DMS114 treated with DMSO at 0.1 percent for 48 hours (cell line): ENCODE measurements around the gene SOX11.

Experiments used
- DNase-seq: peaks from one replicate; lab custom pipeline; 2025; ENCODE audit not compliant: unreplicated experiment; lab: John Stamatoyannopoulos, UW

The SOX11 gene

DNA sequence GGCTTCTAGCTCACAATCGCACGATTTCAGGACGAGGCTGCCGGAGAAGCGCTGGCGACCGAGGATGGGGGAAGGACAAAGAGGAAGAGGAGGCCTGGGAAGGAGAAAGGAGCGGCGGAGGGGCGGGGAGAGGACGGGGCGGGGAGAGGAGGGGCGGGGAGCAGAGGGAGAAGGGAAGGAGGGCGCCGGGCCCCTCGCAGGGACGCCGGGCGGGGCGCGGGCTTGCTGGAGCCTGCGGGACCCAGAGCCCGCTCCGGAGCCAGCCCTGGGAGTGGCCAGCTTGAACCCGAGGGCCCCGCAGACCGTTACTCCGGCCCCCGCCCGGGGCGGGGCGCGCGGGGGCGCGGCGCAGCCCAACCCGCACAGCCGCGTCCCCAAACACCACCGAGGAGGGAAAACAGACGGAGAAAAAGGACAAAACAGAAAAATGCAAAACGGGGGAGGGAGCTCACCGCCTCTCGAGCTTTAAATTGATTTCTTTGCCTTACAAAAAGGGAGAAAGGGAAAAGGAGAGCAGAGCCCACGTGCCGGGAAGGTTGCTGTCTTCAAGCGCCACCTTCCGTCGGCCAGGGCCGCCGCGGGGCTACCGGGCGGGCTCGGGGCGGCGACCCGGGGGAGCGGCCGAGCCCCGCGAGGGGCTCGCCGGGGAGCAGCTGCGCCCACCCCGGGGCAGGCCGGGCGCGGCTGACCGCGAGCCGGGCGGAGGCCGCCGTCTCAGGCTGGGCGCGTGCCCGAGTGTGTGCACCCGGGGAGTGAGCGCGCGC lies 781 bp upstream of the SOX11 start:
- DNase-seq: no peak

DNA sequence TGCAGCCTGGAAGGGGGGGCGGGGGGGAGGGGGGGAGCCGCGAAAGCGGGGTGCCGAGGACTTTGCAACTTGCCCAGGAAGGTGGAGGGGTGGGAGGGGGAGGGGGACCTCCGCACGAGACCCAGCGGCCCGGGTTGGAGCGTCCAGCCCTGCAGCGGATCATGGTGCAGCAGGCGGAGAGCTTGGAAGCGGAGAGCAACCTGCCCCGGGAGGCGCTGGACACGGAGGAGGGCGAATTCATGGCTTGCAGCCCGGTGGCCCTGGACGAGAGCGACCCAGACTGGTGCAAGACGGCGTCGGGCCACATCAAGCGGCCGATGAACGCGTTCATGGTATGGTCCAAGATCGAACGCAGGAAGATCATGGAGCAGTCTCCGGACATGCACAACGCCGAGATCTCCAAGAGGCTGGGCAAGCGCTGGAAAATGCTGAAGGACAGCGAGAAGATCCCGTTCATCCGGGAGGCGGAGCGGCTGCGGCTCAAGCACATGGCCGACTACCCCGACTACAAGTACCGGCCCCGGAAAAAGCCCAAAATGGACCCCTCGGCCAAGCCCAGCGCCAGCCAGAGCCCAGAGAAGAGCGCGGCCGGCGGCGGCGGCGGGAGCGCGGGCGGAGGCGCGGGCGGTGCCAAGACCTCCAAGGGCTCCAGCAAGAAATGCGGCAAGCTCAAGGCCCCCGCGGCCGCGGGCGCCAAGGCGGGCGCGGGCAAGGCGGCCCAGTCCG lies 540 bp downstream of the SOX11 start:
- DNase-seq: no peak

DNA sequence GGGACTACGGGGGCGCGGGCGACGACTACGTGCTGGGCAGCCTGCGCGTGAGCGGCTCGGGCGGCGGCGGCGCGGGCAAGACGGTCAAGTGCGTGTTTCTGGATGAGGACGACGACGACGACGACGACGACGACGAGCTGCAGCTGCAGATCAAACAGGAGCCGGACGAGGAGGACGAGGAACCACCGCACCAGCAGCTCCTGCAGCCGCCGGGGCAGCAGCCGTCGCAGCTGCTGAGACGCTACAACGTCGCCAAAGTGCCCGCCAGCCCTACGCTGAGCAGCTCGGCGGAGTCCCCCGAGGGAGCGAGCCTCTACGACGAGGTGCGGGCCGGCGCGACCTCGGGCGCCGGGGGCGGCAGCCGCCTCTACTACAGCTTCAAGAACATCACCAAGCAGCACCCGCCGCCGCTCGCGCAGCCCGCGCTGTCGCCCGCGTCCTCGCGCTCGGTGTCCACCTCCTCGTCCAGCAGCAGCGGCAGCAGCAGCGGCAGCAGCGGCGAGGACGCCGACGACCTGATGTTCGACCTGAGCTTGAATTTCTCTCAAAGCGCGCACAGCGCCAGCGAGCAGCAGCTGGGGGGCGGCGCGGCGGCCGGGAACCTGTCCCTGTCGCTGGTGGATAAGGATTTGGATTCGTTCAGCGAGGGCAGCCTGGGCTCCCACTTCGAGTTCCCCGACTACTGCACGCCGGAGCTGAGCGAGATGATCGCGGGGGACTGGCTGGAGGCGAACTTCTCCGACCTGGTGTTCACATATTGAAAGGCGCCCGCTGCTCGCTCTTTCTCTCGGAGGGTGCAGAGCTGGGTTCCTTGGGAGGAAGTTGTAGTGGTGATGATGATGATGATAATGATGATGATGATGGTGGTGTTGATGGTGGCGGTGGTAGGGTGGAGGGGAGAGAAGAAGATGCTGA lies 1.4 kb downstream of the SOX11 start:
- DNase-seq: no peak

DNA sequence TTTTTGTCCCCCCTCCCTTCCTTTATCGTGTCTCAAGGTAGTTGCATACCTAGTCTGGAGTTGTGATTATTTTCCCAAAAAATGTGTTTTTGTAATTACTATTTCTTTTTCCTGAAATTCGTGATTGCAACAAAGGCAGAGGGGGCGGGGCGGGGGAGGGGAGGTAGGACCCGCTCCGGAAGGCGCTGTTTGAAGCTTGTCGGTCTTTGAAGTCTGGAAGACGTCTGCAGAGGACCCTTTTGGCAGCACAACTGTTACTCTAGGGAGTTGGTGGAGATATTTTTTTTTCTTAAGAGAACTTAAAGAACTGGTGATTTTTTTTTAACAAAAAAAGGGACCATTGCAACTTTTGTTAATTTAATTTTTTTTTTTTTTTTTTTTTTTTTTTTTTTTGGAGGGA lies 2.1 kb downstream of the SOX11 start:
- DNase-seq: no peak

DNA sequence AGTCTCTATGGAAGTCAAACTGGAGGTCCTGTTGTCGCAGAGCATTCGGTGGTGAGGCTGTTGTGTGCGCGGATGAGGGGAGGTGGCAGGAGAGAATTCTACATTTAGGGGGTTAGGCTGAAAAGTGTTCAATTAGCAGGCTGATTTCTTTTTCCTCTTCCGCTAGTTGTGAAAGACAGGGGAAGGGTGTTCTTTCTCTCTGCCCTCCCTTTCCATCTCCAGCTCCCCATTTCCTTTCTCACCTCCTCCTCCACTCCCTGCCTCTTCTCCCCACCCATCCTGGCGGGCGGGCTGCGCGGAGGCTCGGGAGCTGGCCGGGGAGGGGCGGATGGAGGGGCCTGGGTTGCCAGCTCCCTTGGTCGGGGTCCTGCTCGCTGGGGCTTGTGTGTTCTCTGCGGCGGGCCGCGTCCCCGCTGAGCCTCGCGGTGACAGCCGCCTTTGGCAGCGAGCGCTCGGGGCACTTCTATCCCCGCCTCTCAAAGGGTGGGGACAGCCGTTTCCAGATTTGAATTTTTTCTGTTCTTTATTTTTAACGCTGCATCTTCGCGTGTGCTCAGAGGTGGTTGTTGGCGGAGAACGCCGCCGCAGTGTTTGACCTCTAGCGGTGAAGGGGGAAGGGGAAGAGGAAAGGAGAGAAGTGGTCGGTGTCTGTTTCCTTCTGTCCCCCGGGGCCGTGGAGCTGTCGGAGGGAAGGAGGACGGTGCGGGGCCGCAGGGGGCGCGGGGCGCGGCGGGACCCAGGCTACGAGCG lies 3.6 kb downstream of the SOX11 start:
- no peak for DNase-seq

DNA sequence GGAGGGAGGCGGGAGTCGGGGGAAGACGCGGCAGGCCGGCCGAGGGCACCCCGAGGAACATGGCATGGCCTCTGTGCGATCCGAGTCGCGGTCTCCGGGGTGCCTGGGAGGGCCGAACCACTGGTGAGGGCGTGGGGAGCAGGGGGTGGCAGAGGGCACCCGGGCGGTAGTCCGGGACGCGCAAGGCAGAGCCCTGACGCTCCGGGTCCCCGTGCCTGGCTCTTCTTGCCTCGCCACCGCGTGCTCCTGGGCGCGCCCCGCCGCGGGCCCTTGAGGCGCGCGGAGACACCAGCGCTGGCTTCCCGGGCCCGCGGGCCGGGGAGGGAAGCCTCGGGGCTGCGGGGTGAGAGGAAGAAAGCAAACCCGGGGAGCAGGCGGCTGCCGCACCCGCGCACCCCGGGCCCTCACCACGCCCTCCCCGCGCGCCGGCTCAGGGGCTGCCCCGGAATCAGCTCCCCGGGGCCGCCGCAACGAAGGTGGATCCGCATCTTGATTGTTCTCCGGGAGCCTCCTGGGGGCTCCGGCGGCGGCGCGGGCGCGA lies 4.3 kb downstream of the SOX11 start:
- DNase-seq: no peak

DNA sequence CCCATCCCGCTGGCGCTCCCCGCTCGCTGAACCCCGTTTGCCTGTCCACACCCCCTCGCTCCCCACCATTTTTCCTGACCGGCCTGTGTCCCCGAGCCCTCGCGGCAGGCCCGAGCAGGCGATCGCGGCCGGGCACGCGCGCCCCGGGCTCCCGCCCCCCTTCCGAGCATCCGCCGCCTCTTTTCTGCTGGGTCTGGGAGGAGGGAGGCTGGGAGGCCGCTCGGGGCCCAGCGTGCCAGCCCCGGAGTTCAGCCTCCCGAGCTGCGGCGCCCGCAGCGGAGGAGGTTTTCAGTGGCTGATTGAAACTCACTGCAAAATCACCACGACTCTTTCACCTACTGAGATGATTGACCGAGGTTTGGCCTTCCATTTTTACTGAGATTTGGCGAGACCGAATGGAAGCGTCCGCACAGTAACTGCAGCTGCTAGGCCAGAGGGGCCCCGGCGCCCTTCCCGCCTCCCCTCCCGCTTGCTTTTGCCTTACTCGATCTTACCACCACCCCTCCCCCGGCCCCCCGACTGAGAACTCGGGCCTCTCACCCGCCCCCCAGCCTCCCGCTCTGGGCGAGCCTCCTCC lies 4.8 kb downstream of the SOX11 start:
- DNase-seq: no peak

DNA sequence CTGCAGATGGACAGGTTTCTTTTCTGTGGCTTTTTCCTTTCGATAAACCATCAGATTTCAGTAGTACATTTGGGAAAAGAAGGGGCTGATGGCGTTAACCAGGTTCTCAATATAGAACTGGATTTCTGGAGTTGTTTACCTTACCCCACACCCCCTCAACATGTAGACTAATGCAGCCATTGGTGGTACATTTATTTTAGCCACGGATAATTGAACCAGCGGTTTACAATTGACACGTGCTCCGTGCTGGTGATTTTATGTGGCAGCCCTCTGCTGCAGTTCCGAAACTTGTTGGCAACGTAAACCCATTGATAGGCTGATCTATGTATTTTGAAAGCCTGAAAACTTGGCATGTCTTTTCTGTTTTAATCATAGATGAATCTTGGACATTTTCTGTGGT lies 5.4 kb downstream of the SOX11 start:
- no peak for DNase-seq

DNA sequence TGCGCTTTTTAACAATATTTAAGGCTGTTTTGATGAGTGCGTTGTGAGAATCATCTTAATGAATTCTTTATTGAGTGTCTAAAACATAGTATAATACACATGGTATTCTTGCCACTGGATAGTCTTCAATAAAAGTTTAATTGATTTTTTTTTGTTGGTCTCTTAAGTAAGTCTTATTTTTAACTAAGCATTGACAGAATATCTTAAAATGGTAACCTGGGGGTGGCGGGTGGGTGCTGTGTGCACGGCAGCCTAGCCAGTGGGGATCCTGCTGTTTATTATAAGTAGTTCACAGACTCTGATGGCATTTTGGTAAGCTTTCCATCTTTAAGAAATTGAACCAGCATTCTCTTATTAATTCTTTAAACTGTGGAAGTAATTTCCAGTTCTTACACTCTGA lies 6.0 kb downstream of the SOX11 start:
- DNase-seq: no peak

DNA sequence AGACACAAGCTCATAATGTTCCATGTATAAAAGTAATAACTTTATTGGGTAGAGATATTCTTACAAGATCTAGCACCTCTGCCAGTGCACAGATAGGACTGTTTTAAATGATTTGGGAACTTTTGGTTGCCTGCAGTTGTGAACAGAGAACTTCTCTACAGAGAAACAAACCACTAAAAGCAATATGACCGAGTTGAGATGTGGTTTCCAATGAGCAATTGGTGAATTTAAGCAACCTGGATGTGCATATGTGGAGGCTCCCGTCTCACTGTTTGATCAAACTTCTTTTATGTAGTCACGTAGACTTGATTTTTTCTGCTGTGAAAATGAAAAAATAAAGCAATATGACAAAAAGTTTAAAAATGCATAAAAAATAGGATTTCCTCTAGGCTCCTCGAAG lies 7.8 kb downstream of the SOX11 start:
- DNase-seq: no peak

DNA sequence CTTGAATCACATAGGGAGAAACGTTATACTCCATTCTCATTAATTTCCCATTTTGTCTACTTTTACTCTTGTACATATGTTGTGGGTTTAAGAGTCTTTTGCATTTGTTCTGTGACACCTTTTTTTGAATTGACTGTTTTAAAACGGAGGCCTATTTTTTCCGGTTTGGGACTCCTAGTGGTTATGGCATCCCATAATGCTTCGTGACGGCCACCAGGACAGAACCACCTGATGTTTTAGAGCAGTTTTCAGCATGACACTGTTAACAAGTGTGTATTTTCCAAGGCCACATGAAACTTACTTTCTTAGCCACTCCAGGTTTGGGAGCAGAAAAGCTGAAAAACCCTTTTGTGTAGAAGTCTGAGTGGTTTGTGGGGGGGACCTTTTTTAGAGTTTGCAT lies 8.4 kb downstream of the SOX11 start:
- DNase-seq: no peak

DNA sequence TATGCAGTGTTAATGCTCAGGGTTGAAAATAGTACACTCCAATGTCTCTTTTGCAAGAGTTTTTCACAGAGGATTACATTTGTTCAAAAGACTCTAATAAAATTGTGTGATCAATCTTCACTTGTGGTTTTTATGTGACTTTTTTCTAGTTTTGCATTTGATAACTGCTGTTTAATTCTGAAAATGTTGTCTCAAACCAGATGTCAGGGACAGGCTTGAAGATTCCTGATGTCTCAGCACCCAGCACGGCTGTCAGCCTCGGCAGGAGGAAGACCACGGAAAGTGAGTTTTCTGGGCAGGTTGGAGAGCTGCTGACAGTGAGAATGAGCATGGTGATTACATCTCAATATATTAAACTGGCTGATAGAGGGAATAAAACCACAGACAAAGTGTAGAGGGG lies 9.1 kb downstream of the SOX11 start:
- DNase-seq: no peak

DNA sequence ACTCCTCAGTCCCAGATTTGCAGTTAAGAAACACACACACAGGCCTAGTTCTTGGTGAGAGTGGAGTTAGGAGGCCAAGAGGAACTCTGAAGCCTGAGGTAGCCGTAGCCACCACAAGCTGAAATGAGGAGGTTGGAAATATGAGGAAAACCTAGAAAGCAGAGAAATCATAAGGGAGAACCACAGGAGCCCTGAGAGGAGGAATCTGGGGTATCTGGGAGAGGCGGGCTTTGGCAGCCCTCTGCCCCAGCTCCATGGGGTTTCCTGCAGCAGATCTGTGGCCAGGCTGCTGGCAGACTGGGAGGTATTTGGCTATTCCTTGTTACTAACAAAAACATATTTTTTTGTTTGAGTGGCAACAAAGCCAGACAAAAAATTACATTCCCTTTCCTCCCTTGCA lies 11.0 kb downstream of the SOX11 start:
- no peak for DNase-seq

DNA sequence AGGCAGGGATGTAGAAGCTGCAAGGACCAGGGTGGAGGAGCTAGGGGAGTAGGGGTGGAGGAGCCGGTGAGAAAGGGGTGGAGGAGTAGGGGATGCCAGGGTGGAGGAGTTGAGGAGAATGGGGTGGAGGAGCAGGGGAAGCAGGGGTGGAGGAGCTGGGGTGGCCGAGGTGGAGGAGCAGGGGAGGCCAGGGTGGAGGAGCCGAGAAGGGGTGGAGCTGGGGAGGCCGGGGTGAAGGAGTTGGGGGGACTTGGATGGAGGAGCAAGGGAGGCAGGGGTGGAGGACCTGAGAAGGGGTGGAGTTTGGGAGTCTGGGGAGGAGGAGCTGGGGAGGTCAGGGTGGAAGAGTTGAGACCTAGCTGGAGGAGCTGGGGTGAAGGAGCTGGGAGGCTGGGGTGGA lies 13.3 kb downstream of the SOX11 start:
- DNase-seq: no peak

DNA sequence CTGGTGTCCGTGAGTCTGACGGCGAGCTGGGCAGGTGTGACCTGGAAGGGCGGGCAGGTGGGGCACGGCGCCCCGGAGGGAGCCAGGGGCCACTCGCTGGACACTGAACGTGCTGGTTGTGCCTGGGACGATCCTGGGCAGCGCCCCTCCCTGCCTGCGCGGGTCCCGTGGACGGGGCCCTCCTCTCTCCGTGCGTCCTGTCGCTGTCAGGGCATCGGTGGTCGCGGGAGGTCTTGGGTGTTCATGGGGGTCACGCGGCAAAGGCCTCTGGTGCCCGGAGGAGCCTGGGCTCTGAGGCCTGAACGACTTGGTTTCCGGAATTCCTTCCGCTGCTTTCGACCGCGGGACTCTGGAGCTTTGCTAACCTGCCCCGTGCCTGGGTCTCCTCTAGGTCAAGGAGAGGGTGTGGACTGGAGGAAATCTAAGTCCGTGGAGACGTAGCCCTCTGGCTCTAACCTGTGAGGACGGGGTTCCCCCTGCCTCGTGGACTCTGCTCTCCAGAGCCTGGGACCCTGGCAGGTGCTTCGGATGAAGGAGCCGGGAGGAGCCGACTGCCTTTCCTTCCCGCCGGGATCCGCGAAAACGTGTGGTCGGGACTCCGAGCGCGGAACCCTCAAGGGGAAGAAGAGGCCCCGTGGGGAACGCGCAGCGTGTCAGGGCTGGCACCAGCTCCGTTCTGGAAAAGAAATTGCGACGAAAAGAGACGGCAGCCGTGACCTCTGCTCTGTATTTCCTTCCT lies 14.7 kb downstream of the SOX11 start:
- no peak for DNase-seq

DNA sequence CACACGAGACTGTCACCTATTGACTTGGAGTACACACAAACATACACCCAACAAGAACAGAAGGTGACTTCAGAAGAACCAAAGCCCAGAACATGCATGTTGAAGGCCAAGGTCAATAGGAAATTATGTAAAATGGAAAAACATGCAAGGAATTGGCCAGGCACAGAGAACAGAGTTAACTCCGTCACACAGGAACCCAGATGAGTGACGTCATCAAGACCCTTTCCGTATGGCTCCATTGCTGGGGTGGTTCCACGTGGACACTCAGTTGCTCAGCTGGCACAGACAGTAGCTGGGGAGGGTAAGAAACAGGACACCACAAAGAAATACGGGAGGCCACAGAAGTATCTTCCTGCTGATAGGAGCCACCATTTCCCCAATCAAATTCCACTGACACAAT lies 18.4 kb downstream of the SOX11 start:
- DNase-seq: no peak

DNA sequence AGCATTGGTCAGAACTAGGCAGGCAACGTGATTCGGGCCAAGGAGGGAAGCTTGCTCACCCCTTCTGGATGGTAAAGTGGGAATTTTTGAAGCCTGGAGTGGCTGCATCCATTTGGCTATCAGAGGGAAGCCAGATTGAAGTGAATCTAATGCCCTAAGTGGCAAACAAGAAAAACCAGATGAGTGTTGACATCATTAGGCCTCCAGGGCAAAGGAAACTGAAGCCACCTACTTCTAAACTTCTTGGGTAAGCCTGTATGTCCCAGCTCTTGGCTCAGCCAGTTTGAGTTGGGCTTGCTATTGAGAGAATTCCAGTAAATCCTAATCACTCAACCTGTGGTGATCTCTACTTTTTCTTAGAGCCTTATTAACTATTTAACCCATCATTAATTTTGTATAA lies 20.9 kb downstream of the SOX11 start:
- DNase-seq: no peak

DNA sequence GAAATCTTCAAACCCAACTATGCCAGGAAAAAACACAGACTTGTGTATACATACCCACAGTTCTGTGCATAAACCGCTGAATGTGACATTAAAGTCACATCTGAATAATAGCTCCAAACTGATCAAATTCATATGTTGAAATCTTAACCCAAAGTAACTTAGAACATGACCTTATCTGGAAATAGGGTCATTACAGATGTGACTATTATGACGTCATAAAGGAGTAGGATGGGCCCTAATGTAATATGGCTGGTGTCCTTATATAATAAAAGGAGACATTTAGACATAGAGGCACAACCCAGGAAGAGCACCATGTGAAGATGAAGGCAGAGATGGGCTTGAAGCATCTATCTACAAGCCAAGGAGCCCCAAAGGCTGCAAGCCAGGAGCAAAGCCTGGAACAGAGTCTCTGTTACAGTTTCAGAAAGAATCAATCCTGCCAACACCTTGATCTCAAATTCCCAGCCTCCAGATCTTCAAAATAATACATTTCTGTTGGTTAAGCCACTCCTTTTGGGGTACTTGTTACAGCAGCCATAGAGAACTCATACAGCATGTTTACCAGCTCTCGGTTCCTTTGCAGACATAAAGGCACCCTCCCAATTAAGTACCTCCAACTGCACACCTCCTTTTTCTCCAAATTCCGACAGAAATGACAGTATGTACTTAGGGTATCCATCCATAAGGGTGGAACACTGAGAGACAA lies 27.6 kb downstream of the SOX11 start:
- no peak for DNase-seq

DNA sequence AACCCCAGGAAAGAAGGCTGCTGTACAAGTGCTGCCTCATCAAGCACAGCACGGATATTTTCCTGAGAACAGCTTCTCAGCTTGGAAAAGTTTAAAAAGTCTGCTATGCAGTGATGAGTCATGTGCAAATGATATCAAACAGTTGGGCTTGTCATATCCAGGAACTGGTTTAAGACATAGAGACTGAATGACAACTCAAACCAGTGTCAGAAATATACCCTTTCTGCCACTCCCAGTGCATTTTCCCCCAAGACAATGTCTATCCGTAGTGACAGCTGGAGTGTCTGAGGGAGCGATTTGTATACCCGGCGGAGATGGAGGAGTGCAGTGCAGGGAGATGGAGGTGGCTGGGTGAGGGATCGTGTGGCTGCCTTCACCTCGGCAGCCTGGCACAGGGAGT lies 28.2 kb downstream of the SOX11 start:
- DNase-seq: no peak
